GM12892 (cell line): ENCODE results near the gene NECAB2.

Experiments used
- POLR2A ChIP-seq: IDR thresholded peaks from 2 replicates; pipeline ENCODE4 v1.6.1; 2011; ENCODE audit warnings: low read depth, low read length, control low read depth
- POLR2AphosphoS5 ChIP-seq: IDR thresholded peaks from 2 replicates; pipeline ENCODE4 v1.6.1; 2011; ENCODE audit warnings: low read depth, low read length, control low read depth

GRCh38 chr16:83942074-83942473, 26.0 kb upstream of the NECAB2 start:
- no peak for TF ChIP-seq POLR2A
- no peak for TF ChIP-seq POLR2AphosphoS5
